WTC11 (cell line): ENCODE results near the gene WSCD2. TPM values are rescaled to one million over a fixed set of nuclear protein-coding genes. Genes with fewer than 3 reads are reported as not detected.

ENCODE experiments used
- ATAC-seq: fragments of 200-7000 bp; cut with Tn5 transposase; 2 replicates; pipeline ENCODE4 v1.10.0; 2021; ENCODE audit warnings: mild to moderate bottlenecking, moderate library complexity
- CTCF ChIA-PET: fragments of 300-600 bp; sonication (Branson Sonifier 250); formaldehyde crosslinking; loops from one replicate; lab custom pipeline; 2021; ENCODE audit warnings: antibody characterized with exemption; lab: Charles Lee
- POLR2A ChIA-PET: fragments of 350-600 bp; sonication (Branson Sonifier 250); formaldehyde crosslinking; loops from one replicate; lab custom pipeline; 2021; ENCODE audit warnings: antibody characterized with exemption; lab: Charles Lee
- DNase-seq: peaks from one replicate; pipeline ENCODE4 v3.0.0; 2021; ENCODE audit warnings: low spot score
- H3K27ac Mint-ChIP-seq: 2 replicates; pipeline ENCODE4 v1.8.0; 2021; ENCODE audit warnings: mixed read lengths
- H3K27me3 Mint-ChIP-seq: 2 replicates; pipeline ENCODE4 v1.8.0; 2021; ENCODE audit warnings: low read depth, mild to moderate bottlenecking, moderate library complexity, mixed read lengths
- H3K36me3 Mint-ChIP-seq: 2 replicates; pipeline ENCODE4 v1.8.0; 2021; ENCODE audit warnings: mixed read lengths
- H3K4me1 Mint-ChIP-seq: 2 replicates; pipeline ENCODE4 v1.8.0; 2022; ENCODE audit warnings: mixed read lengths
- H3K4me3 Mint-ChIP-seq: 2 replicates; pipeline ENCODE4 v1.8.0; 2021; ENCODE audit warnings: mild to moderate bottlenecking, moderate library complexity, mixed read lengths
- H3K9me3 Mint-ChIP-seq: 2 replicates; pipeline ENCODE4 v1.8.0; 2021; ENCODE audit warnings: mixed read lengths
- ATF1 ChIP-seq: sonication (generic); formaldehyde crosslinking; IDR thresholded peaks from 2 replicates; pipeline ENCODE4 v1.8.1; 2023; ENCODE audit warnings: mild to moderate bottlenecking, moderate library complexity, missing genetic modification reagents
- CREB1 ChIP-seq: sonication (generic); formaldehyde crosslinking; IDR thresholded peaks from 2 replicates; pipeline ENCODE4 v1.8.0; 2023; ENCODE audit warnings: mild to moderate bottlenecking, missing genetic modification reagents
- EMX1 ChIP-seq: fragments of 250-450 bp; sonication (Bioruptor Pico); IDR thresholded peaks from 2 replicates; pipeline ENCODE4 v1.8.0; 2021; ENCODE audit warnings: mild to moderate bottlenecking
- FOXK1 ChIP-seq: sonication (generic); formaldehyde crosslinking; IDR thresholded peaks from 2 replicates; pipeline ENCODE4 v1.8.0; 2022; ENCODE audit warnings: mild to moderate bottlenecking, moderate library complexity, missing genetic modification reagents
- FOXP1 ChIP-seq: sonication (generic); formaldehyde crosslinking; IDR thresholded peaks from 2 replicates; pipeline ENCODE4 v1.8.0; 2022; ENCODE audit warnings: missing genetic modification reagents, mild to moderate bottlenecking, moderate library complexity, borderline replicate concordance
- IRF2 ChIP-seq: sonication (generic); formaldehyde crosslinking; IDR thresholded peaks from 2 replicates; pipeline ENCODE4 v1.8.0; 2022; ENCODE audit warnings: low read depth, missing genetic modification reagents, borderline replicate concordance
- MYBL2 ChIP-seq: sonication (generic); formaldehyde crosslinking; IDR thresholded peaks from 2 replicates; pipeline ENCODE4 v1.8.1; 2023; ENCODE audit warnings: mild to moderate bottlenecking, moderate library complexity, missing genetic modification reagents
- NFYB ChIP-seq: sonication (generic); formaldehyde crosslinking; conservative IDR thresholded peaks from 2 replicates; pipeline ENCODE4 v1.8.0; 2022; ENCODE audit warnings: low read depth, missing genetic modification reagents
- NR1H2 ChIP-seq: sonication (generic); formaldehyde crosslinking; IDR thresholded peaks from 2 replicates; pipeline ENCODE4 v1.9.0; 2021; ENCODE audit warnings: mild to moderate bottlenecking, moderate library complexity, missing genetic modification reagents
- NR3C1 ChIP-seq: sonication (generic); formaldehyde crosslinking; conservative IDR thresholded peaks from 2 replicates; pipeline ENCODE4 v1.8.1; 2023; ENCODE audit warnings: low read depth, mild to moderate bottlenecking, missing genetic modification reagents
- OVOL2 ChIP-seq: fragments of 250-450 bp; sonication (Bioruptor Pico); IDR thresholded peaks from 2 replicates; pipeline ENCODE4 v1.9.0; 2021; ENCODE audit warnings: mild to moderate bottlenecking, borderline replicate concordance
- SMAD3 ChIP-seq: sonication (generic); formaldehyde crosslinking; IDR thresholded peaks from 2 replicates; pipeline ENCODE4 v1.8.0; 2022; ENCODE audit warnings: missing genetic modification reagents, mild to moderate bottlenecking, borderline replicate concordance
- TEAD1 ChIP-seq: sonication (generic); formaldehyde crosslinking; IDR thresholded peaks from 2 replicates; pipeline ENCODE4 v1.8.0; 2022; ENCODE audit warnings: mild to moderate bottlenecking, missing genetic modification reagents
- ZNF416 ChIP-seq: fragments of 250-450 bp; sonication (Bioruptor Pico); IDR thresholded peaks from 2 replicates; pipeline ENCODE4 v1.9.0; 2021; ENCODE audit warnings: mild to moderate bottlenecking, inconsistent platforms
- total RNA-seq: library from RNA; stranded (reverse); gene quantifications from 3 replicates; pipeline ENCODE4 v1.2.3, GENCODE V29; 2021
- TF ChIP-seq, protein P1 (sequence below): sonication (generic); formaldehyde crosslinking; IDR thresholded peaks from 2 replicates; pipeline ENCODE4 v1.8.1; 2023; ENCODE audit warnings: mild to moderate bottlenecking, moderate library complexity, missing genetic modification reagents
- TF ChIP-seq, protein P2 (sequence below): fragments of 250-450 bp; sonication (Bioruptor Pico); IDR thresholded peaks from 2 replicates; pipeline ENCODE4 v1.8.0; 2021; ENCODE audit warnings: mild to moderate bottlenecking
- TF ChIP-seq, protein P3 (sequence below): sonication (generic); formaldehyde crosslinking; IDR thresholded peaks from 2 replicates; pipeline ENCODE4 v1.8.1; 2022; ENCODE audit warnings: missing genetic modification reagents, borderline replicate concordance
- TF ChIP-seq, protein P4 (sequence below): fragments of 250-450 bp; sonication (Bioruptor Pico); IDR thresholded peaks from 2 replicates; pipeline ENCODE4 v1.9.0; 2021; ENCODE audit warnings: moderate library complexity, mild to moderate bottlenecking, inconsistent platforms, borderline replicate concordance
- TF ChIP-seq, protein P5 (sequence below): fragments of 250-450 bp; sonication (Bioruptor Pico); IDR thresholded peaks from 2 replicates; pipeline ENCODE4 v2.1.2; 2022; ENCODE audit warnings: mild to moderate bottlenecking, moderate library complexity
- TF ChIP-seq, protein P6 (sequence below): fragments of 250-450 bp; sonication (Bioruptor Pico); IDR thresholded peaks from 2 replicates; pipeline ENCODE4 v1.9.0; 2021; ENCODE audit warnings: mild to moderate bottlenecking

The WSCD2 gene
- total RNA-seq, 1 experiment from 2014 or later, result 1.1 TPM

DNA sequence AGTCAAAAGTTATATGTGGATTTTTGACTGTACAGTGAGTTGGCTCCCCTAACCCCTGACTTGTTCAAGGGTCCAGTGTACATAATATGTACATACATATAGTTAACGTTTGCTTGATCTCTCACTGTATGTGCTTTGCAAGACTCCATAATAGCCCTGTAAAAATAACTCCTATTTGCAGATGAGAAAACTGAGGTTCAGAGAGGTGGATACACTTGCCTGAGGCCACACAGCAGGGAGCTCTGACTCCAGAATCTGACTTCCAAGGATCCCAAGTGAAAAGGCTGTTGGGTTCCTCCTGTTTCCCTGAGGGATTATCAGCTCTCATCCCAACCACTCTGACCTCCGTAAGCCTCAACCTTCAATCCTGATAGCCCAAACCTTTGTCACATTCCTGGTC is 168.3 kb downstream of the WSCD2 start (continued):
- TF ChIP-seq, protein P1, sequence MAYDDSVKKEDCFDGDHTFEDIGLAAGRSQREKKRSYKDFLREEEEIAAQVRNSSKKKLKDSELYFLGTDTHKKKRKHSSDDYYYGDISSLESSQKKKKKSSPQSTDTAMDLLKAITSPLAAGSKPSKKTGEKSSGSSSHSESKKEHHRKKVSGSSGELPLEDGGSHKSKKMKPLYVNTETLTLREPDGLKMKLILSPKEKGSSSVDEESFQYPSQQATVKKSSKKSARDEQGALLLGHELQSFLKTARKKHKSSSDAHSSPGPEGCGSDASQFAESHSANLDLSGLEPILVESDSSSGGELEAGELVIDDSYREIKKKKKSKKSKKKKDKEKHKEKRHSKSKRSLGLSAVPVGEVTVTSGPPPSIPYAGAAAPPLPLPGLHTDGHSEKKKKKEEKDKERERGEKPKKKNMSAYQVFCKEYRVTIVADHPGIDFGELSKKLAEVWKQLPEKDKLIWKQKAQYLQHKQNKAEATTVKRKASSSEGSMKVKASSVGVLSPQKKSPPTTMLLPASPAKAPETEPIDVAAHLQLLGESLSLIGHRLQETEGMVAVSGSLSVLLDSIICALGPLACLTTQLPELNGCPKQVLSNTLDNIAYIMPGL, result no peak
- no peak for TF ChIP-seq NR1H2 (CRISPR knock-in tag)

DNA sequence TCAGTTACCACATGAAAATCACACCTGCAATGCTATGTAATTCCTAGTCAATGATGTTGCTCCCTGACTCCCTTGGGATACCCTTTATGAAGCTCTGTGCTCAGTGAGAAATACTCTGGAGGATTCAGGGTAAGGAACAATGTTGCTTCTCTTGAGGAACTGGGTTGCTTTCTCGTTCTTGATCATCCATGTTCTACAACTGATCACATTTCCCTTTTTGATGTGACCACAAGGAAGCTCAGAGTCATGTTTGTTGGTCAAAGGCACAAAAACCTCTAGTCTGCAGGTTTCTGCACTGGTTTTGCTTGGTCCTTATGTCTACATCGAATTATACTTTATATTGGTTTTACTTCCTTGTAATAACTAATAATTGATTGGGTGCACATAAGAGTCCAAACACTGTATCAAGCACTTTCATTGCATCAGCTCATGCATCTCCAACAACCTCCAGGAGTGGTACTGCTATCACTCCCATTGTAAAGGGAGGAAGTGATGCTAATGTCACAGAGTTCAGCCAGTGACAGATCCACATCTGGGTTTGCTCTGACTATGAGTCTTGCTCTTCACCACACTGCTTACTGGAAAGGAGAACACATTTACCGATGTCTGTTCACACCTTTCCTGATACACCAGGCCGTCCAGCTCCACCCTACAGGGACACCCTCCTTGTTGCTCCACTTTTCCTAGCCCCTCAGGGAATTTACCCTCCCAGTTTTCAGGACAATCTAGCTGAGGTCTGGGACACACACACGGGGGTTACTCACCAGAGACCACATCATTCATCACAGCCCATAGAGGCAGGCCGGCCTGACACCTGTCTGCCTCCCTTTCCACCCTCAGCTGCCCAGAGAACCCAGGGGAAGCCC is 169.0 kb downstream of the WSCD2 start:
- Mint-ChIP-seq H3K9me3 (0 out of 2 replicates have a peak, but pooled peaks cover 3% of the 10 kb centered on the region), H3K4me3 (no peak overlapping the region), H3K4me1 (peaks cover 17% of the 10 kb centered on the region), H3K36me3 (no peaks in the 10 kb centered on the region), H3K27me3 (no peaks in the 10 kb centered on the region), H3K27ac (no peak overlapping the region)
- POLR2A ChIA-PET, result interaction anchor here (0.7 kb wide), 1 partner anchor 96 kb away, joined by 3 read pairs; no protein-coding TSS in a partner anchor
- ATAC-seq (no peak), DNase-seq (no peak)
- CTCF ChIA-PET, result no interaction called here
- TF ChIP-seq OVOL2 (CRISPR knock-in tag) (no peak), IRF2 (CRISPR knock-in tag) (no peak), FOXK1 (CRISPR knock-in tag) (no peak), ZNF416 (CRISPR knock-in tag) (no peak), FOXP1 (CRISPR knock-in tag) (no peak), EMX1 (CRISPR knock-in tag) (no peak), NR3C1 (CRISPR knock-in tag) (no peak), ATF1 (CRISPR knock-in tag) (no peak), SMAD3 (CRISPR knock-in tag) (no peak)
- TF ChIP-seq, protein P2, sequence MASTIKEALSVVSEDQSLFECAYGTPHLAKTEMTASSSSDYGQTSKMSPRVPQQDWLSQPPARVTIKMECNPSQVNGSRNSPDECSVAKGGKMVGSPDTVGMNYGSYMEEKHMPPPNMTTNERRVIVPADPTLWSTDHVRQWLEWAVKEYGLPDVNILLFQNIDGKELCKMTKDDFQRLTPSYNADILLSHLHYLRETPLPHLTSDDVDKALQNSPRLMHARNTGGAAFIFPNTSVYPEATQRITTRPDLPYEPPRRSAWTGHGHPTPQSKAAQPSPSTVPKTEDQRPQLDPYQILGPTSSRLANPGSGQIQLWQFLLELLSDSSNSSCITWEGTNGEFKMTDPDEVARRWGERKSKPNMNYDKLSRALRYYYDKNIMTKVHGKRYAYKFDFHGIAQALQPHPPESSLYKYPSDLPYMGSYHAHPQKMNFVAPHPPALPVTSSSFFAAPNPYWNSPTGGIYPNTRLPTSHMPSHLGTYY (CRISPR knock-in tag), result no peak
- TF ChIP-seq, protein P3, sequence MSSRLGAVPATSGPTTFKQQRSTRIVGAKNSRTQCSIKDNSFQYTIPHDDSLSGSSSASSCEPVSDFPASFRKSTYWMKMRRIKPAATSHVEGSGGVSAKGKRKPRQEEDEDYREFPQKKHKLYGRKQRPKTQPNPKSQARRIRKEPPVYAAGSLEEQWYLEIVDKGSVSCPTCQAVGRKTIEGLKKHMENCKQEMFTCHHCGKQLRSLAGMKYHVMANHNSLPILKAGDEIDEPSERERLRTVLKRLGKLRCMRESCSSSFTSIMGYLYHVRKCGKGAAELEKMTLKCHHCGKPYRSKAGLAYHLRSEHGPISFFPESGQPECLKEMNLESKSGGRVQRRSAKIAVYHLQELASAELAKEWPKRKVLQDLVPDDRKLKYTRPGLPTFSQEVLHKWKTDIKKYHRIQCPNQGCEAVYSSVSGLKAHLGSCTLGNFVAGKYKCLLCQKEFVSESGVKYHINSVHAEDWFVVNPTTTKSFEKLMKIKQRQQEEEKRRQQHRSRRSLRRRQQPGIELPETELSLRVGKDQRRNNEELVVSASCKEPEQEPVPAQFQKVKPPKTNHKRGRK (CRISPR knock-in tag), result no peak
- TF ChIP-seq, protein P1, result no peak
- TF ChIP-seq, protein P4, sequence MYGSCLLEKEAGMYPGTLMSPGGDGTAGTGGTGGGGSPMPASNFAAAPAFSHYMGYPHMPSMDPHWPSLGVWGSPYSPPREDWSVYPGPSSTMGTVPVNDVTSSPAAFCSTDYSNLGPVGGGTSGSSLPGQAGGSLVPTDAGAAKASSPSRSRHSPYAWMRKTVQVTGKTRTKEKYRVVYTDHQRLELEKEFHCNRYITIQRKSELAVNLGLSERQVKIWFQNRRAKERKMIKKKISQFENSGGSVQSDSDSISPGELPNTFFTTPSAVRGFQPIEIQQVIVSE (CRISPR knock-in tag), result no peak

DNA sequence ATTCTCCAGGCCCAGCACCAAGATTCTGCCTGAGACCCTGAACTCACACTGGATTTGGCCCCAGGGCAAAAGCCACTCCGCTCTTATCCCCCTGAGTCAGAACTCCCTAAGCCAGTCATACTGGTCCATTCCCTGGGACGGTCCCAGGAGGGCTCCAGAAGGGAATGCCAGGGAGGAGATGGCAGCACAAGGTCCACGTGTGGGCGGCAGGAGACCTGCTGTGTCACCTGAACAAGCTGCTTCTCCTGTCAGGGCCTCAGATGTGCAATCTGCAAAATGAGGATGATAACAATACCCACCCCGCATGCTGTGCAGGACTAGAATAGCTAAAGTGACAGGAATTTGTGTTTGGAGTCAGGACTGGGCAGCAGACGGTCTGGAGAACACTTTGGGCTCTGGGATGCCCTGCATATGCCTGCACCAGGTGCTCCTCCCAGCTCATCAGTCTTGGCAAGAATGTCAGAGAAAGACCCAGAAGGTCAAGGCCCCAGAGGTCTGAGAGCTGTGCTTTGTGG is 169.7 kb downstream of the WSCD2 start:
- POLR2A ChIA-PET, result interaction anchor here (0.7 kb wide), 1 partner anchor 96 kb away, joined by 3 read pairs; no protein-coding TSS in a partner anchor
- CTCF ChIA-PET, result no interaction called here
- H3K27ac Mint-ChIP-seq, result no peak overlapping the region
- no peak for TF ChIP-seq TEAD1
- TF ChIP-seq, protein P5, sequence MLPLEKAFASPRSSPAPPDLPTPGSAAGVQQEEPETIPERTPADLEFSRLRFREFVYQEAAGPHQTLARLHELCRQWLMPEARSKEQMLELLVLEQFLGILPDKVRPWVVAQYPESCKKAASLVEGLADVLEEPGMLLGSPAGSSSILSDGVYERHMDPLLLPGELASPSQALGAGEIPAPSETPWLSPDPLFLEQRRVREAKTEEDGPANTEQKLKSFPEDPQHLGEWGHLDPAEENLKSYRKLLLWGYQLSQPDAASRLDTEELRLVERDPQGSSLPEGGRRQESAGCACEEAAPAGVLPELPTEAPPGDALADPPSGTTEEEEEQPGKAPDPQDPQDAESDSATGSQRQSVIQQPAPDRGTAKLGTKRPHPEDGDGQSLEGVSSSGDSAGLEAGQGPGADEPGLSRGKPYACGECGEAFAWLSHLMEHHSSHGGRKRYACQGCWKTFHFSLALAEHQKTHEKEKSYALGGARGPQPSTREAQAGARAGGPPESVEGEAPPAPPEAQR (CRISPR knock-in tag), result no peak
- TF ChIP-seq MYBL2 (CRISPR knock-in tag), result no peak
- no peak for TF ChIP-seq NFYB (CRISPR knock-in tag)
- no peak for TF ChIP-seq CREB1 (CRISPR knock-in tag)
- TF ChIP-seq ATF1 (CRISPR knock-in tag), result no peak
- TF ChIP-seq, protein P6, sequence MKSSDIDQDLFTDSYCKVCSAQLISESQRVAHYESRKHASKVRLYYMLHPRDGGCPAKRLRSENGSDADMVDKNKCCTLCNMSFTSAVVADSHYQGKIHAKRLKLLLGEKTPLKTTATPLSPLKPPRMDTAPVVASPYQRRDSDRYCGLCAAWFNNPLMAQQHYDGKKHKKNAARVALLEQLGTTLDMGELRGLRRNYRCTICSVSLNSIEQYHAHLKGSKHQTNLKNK (CRISPR knock-in tag), result no peak

More for the DNA sequence above, 169.7 kb downstream of the WSCD2 start:
- Mint-ChIP-seq H3K4me3 (no peak overlapping the region), H3K4me1 (peaks cover 24% of the 10 kb centered on the region), H3K27me3 (no peaks in the 10 kb centered on the region), H3K9me3 (0 out of 2 replicates have a peak, but pooled peaks cover 3% of the 10 kb centered on the region), H3K36me3 (no peaks in the 10 kb centered on the region)
- ATAC-seq, result no peak
- no peak for DNase-seq
